ENCODE measurements around the gene SURF2.

Gene SURF2

GRCh38 chr9:133386338-133386737, 30.0 kb downstream of the SURF2 start:
- no peaks in the 10 kb centered on the region for H3K36me3 ChIP-seq (ENCODE audit: insufficient read depth)
- H4K20me1 ChIP-seq (ENCODE audit: insufficient read depth), result no peaks in the 10 kb centered on the region
- H3K79me2 ChIP-seq (ENCODE audit: insufficient read depth, low read depth), result no peaks in the 10 kb centered on the region
- TF ChIP-seq CTCF (conservative IDR thresholded peaks at IDR 0.05; ENCODE audit: low read depth, low read length), result no peak
- H3K4me2 ChIP-seq, result no peak overlapping the region
- no peak overlapping the region for H2AFZ ChIP-seq (ENCODE audit: low read depth)
- H3K4me3 ChIP-seq (IDR thresholded peaks at IDR 0.05; ENCODE audit: insufficient read depth, low read depth, low read length), result no peak overlapping the region
- no peak overlapping the region for H3K27ac ChIP-seq
- H3K27me3 ChIP-seq (ENCODE audit: insufficient read depth, low read depth), result peaks cover 32% of the 10 kb centered on the region
- no peak overlapping the region for H3K9ac ChIP-seq
- H3K4me1 ChIP-seq (ENCODE audit: low read depth, poor library complexity, severe bottlenecking), result no peaks in the 10 kb centered on the region

- Histone ChIP-seq H3K9ac (no peak overlapping the region), H4K20me1 (ENCODE audit: insufficient read depth) (no peaks in the 10 kb centered on the region), H3K4me2 (no peak overlapping the region), H3K36me3 (ENCODE audit: insufficient read depth) (no peaks in the 10 kb centered on the region), H3K4me3 (IDR thresholded peaks at IDR 0.05; ENCODE audit: insufficient read depth, low read depth, low read length) (no peak overlapping the region), H3K27me3 (ENCODE audit: insufficient read depth, low read depth) (peaks cover 39% of the 10 kb centered on the region), H3K27ac (no peak overlapping the region), H3K79me2 (ENCODE audit: insufficient read depth, low read depth) (no peaks in the 10 kb centered on the region), H2AFZ (ENCODE audit: low read depth) (no peak overlapping the region), H3K4me1 (ENCODE audit: low read depth, poor library complexity, severe bottlenecking) (no peaks in the 10 kb centered on the region)
- TF ChIP-seq CTCF (conservative IDR thresholded peaks at IDR 0.05; ENCODE audit: low read depth, low read length), result no peak
These were observed 31.3 kb downstream of the SURF2 start for GRCh38 chr9:133387680-133388079.

GRCh38 chr9:133389025-133389557, 32.7 kb downstream of the SURF2 start:
- Histone ChIP-seq H3K36me3 (ENCODE audit: insufficient read depth) (no peaks in the 10 kb centered on the region), H3K27me3 (ENCODE audit: insufficient read depth, low read depth) (peaks cover 43% of the 10 kb centered on the region), H3K4me3 (IDR thresholded peaks at IDR 0.05; ENCODE audit: insufficient read depth, low read depth, low read length) (no peak overlapping the region), H2AFZ (ENCODE audit: low read depth) (no peak overlapping the region), H3K4me2 (no peak overlapping the region), H3K4me1 (ENCODE audit: low read depth, poor library complexity, severe bottlenecking) (no peaks in the 10 kb centered on the region), H3K79me2 (ENCODE audit: insufficient read depth, low read depth) (no peaks in the 10 kb centered on the region), H3K9ac (no peak overlapping the region), H3K27ac (no peak overlapping the region), H4K20me1 (ENCODE audit: insufficient read depth) (no peaks in the 10 kb centered on the region)
- no peak for TF ChIP-seq CTCF (conservative IDR thresholded peaks at IDR 0.05; ENCODE audit: low read depth, low read length)

- H3K4me1 ChIP-seq (ENCODE audit: low read depth, poor library complexity, severe bottlenecking), result no peaks in the 10 kb centered on the region
- H3K27ac ChIP-seq, result no peak overlapping the region
- H4K20me1 ChIP-seq (ENCODE audit: insufficient read depth), result no peaks in the 10 kb centered on the region
- peaks cover 46% of the 10 kb centered on the region for H3K27me3 ChIP-seq (ENCODE audit: insufficient read depth, low read depth)
- no peak overlapping the region for H3K4me2 ChIP-seq
- no peak for TF ChIP-seq CTCF (conservative IDR thresholded peaks at IDR 0.05; ENCODE audit: low read depth, low read length)
- no peak overlapping the region for H2AFZ ChIP-seq (ENCODE audit: low read depth)
- no peak overlapping the region for H3K4me3 ChIP-seq (IDR thresholded peaks at IDR 0.05; ENCODE audit: insufficient read depth, low read depth, low read length)
- no peak overlapping the region for H3K9ac ChIP-seq
- H3K36me3 ChIP-seq (ENCODE audit: insufficient read depth), result no peaks in the 10 kb centered on the region
- H3K79me2 ChIP-seq (ENCODE audit: insufficient read depth, low read depth), result no peaks in the 10 kb centered on the region
These were observed 33.2 kb downstream of the SURF2 start for GRCh38 chr9:133389562-133389961.
